ENCODE results near the gene TMEM154. TPM values are rescaled to one million over a fixed set of nuclear protein-coding genes. Genes with fewer than 3 reads are reported as not detected.

TMEM154 gene
- total RNA-seq, 1 experiment from 2014 or later = 2.6 TPM

DNA sequence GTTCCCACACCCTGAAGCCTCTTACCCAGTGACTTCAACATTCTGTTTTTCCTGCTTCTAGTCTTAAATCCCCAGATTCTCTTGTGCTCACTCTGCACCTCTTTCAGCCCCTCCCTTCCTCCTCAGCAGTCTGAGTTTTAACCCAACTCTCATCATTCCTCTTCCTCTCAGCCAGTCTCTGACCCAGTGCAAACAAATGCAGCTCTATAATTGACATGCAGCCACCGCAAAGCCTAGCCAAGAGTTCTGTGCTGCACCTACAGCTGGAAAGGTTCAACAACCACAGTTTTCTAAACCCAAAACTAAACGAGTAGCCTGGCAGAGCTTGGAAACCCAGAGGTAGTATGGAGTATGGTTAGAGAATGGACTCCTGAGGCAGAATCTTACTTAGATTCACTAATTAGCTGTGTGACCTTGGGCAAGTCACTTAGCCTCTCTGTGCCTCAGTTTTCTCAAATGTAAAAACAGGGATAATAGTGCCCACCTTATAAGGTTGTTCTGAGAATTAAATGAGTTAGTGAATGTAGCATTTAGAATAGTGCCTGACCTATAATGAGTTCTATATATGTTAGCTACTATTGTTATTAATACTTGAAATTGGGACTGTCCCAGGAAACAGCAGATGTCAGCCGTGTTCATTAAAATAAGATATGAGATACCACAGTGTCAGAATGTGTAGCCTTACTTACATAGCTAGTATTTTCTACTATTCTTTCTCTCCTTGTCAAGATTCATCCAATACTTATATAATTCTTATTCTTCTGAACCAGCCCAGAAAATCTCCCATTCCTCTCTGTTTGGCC lies 3.5 kb downstream of the TMEM154 start:
- intact Hi-C loops (cut with micrococcal nuclease; ENCODE audit: unreplicated experiment) = no loop called here
- no peak for TF ChIP-seq EZH2 (IDR thresholded peaks at IDR 0.05; ENCODE audit: borderline replicate concordance, low read depth, low read length, poor library complexity, severe bottlenecking)
- TF ChIP-seq, protein P1, sequence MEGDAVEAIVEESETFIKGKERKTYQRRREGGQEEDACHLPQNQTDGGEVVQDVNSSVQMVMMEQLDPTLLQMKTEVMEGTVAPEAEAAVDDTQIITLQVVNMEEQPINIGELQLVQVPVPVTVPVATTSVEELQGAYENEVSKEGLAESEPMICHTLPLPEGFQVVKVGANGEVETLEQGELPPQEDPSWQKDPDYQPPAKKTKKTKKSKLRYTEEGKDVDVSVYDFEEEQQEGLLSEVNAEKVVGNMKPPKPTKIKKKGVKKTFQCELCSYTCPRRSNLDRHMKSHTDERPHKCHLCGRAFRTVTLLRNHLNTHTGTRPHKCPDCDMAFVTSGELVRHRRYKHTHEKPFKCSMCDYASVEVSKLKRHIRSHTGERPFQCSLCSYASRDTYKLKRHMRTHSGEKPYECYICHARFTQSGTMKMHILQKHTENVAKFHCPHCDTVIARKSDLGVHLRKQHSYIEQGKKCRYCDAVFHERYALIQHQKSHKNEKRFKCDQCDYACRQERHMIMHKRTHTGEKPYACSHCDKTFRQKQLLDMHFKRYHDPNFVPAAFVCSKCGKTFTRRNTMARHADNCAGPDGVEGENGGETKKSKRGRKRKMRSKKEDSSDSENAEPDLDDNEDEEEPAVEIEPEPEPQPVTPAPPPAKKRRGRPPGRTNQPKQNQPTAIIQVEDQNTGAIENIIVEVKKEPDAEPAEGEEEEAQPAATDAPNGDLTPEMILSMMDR (conservative IDR thresholded peaks at IDR 0.05; ENCODE audit: low read depth, low read length) = no peak
- POLR2A ChIA-PET (ENCODE audit: low non-redundant PET) = no interaction called here

DNA sequence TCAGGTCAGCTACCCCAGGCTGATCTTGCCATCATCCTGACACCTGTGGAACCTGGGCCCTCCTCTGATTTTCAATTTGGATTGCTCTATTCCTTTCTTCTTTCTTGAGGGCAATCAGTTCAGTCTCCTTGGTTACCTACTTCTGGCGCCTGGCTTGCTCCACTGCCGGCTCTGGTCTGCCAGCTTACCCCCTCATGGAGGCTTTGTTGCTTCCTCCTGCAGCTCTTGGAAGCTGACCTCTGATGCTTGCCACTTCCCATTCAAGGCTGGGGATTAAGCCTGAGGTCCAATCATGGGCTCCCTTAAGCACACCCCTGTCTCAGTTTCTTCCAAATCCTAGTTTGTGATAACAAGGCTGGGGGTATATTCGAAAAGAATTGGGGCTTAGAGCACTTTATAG lies 5.4 kb downstream of the TMEM154 start:
- BruUV-seq (replicated peaks) = no TSS peak
- Histone ChIP-seq H3K36me3 (ENCODE audit: insufficient read depth, low read length, poor library complexity, severe bottlenecking) (no peaks in the 10 kb centered on the region), H3K4me3 (ENCODE audit: low read depth, low read length, poor library complexity, severe bottlenecking) (no peak overlapping the region), H3K4me1 (ENCODE audit: insufficient read depth, low read length, poor library complexity, severe bottlenecking) (peaks cover 8% of the 10 kb centered on the region), H3K27me3 (replicated peaks; ENCODE audit: insufficient read depth, low read depth, low read length, poor library complexity) (no peaks in the 10 kb centered on the region), H3K27ac (ENCODE audit: low read depth, low read length, poor library complexity, severe bottlenecking) (no peak overlapping the region), H3K9me3 (ENCODE audit: low read depth, low read length, poor library complexity, severe bottlenecking) (no peaks in the 10 kb centered on the region)
- ChIA-PET CTCF (no interaction called here), POLR2A (ENCODE audit: low non-redundant PET) (no interaction called here)
- intact Hi-C loops (cut with micrococcal nuclease; ENCODE audit: unreplicated experiment) = no loop called here
- no peak for DNase-seq (ENCODE audit: low spot score)
- TF ChIP-seq EZH2 (IDR thresholded peaks at IDR 0.05; ENCODE audit: borderline replicate concordance, low read depth, low read length, poor library complexity, severe bottlenecking) = no peak
- TF ChIP-seq, protein P1 (conservative IDR thresholded peaks at IDR 0.05; ENCODE audit: low read depth, low read length) = no peak

More for the DNA sequence above, 3.5 kb downstream of the TMEM154 start:
- no peak overlapping the region for H3K27ac ChIP-seq (ENCODE audit: low read depth, low read length, poor library complexity, severe bottlenecking)
- H3K36me3 ChIP-seq (ENCODE audit: insufficient read depth, low read length, poor library complexity, severe bottlenecking) = no peaks in the 10 kb centered on the region
- no peak for DNase-seq (ENCODE audit: low spot score)
- H3K4me3 ChIP-seq (ENCODE audit: low read depth, low read length, poor library complexity, severe bottlenecking) = no peak overlapping the region
- no peaks in the 10 kb centered on the region for H3K9me3 ChIP-seq (ENCODE audit: low read depth, low read length, poor library complexity, severe bottlenecking)
- CTCF ChIA-PET = no interaction called here
- peaks cover 20% of the 10 kb centered on the region for H3K4me1 ChIP-seq (ENCODE audit: insufficient read depth, low read length, poor library complexity, severe bottlenecking)
- no TSS peak for BruUV-seq (replicated peaks)
- H3K27me3 ChIP-seq (replicated peaks; ENCODE audit: insufficient read depth, low read depth, low read length, poor library complexity) = no peaks in the 10 kb centered on the region

DNA sequence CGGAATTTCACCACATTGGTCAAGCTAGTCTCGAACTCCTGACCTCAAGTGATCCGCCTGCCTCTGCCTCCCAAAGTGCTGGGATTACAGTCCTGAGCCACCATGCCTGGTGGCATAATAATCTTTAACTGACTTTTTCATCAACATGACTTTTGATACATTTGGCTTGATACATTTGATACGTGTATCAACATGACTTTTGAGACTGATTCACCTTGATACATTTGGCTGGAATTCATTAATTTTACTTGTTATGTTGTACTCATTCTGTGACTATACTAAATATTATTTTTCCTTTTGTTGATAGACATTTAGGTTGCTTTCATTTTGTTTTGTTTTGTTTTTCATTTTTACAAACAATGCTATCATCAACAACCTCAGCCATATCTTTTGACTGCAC lies 6.3 kb downstream of the TMEM154 start:
- no peaks in the 10 kb centered on the region for H3K27me3 ChIP-seq (replicated peaks; ENCODE audit: insufficient read depth, low read depth, low read length, poor library complexity)
- no TSS peak for BruUV-seq (replicated peaks)
- ChIA-PET CTCF (no interaction called here), POLR2A (ENCODE audit: low non-redundant PET) (no interaction called here)
- no peak overlapping the region for H3K27ac ChIP-seq (ENCODE audit: low read depth, low read length, poor library complexity, severe bottlenecking)
- no peaks in the 10 kb centered on the region for H3K9me3 ChIP-seq (ENCODE audit: low read depth, low read length, poor library complexity, severe bottlenecking)
- intact Hi-C loops (cut with micrococcal nuclease; ENCODE audit: unreplicated experiment) = no loop called here
- H3K4me1 ChIP-seq (ENCODE audit: insufficient read depth, low read length, poor library complexity, severe bottlenecking) = no peaks in the 10 kb centered on the region
- H3K36me3 ChIP-seq (ENCODE audit: insufficient read depth, low read length, poor library complexity, severe bottlenecking) = no peaks in the 10 kb centered on the region
- no peak overlapping the region for H3K4me3 ChIP-seq (ENCODE audit: low read depth, low read length, poor library complexity, severe bottlenecking)
- no peak for TF ChIP-seq EZH2 (IDR thresholded peaks at IDR 0.05; ENCODE audit: borderline replicate concordance, low read depth, low read length, poor library complexity, severe bottlenecking)
- TF ChIP-seq, protein P1 (conservative IDR thresholded peaks at IDR 0.05; ENCODE audit: low read depth, low read length) = no peak
- DNase-seq (ENCODE audit: low spot score) = no peak

All from A673 (cell line).